Stimulated activated memory B cell treated with anti-CD40 and anti-IgM and Interleukin-4, amounts not matched to agents 10 μg/mL and 1 μg/mL and 100 μg/mL, for 72 hours (primary cell): ENCODE data around the gene KCNJ18.
A peak's percentile ranks its signal among the peaks of the same experiment; 100 is the strongest.
"Not testable (repeated sequence)": the region's sequence is repeated elsewhere in the genome, so short reads cannot be mapped to it uniquely, and the experiment has no call there.

Experiments
- ATAC-seq: fragments of 150-1000 bp; cut with Tn5 transposase; 2 replicates; pipeline ENCODE4 v1.10.0; 2021
- H3K27ac Mint-ChIP-seq: one replicate; pipeline ENCODE4 v1.8.0; 2022; ENCODE audit warnings: mild to moderate bottlenecking, mixed read lengths
- H3K27me3 Mint-ChIP-seq: one replicate; pipeline ENCODE4 v1.8.0; 2022; ENCODE audit warnings: mixed read lengths
- H3K36me3 Mint-ChIP-seq: one replicate; pipeline ENCODE4 v1.8.0; 2022; ENCODE audit warnings: mixed read lengths
- H3K4me1 Mint-ChIP-seq: one replicate; pipeline ENCODE4 v1.8.0; 2022; ENCODE audit warnings: mixed read lengths
- H3K4me3 Mint-ChIP-seq: one replicate; pipeline ENCODE4 v1.8.0; 2022; ENCODE audit warnings: mild to moderate bottlenecking, moderate library complexity, mixed read lengths
- H3K9me3 Mint-ChIP-seq: one replicate; pipeline ENCODE4 v1.8.0; 2022; ENCODE audit warnings: mixed read lengths

The KCNJ18 gene

DNA sequence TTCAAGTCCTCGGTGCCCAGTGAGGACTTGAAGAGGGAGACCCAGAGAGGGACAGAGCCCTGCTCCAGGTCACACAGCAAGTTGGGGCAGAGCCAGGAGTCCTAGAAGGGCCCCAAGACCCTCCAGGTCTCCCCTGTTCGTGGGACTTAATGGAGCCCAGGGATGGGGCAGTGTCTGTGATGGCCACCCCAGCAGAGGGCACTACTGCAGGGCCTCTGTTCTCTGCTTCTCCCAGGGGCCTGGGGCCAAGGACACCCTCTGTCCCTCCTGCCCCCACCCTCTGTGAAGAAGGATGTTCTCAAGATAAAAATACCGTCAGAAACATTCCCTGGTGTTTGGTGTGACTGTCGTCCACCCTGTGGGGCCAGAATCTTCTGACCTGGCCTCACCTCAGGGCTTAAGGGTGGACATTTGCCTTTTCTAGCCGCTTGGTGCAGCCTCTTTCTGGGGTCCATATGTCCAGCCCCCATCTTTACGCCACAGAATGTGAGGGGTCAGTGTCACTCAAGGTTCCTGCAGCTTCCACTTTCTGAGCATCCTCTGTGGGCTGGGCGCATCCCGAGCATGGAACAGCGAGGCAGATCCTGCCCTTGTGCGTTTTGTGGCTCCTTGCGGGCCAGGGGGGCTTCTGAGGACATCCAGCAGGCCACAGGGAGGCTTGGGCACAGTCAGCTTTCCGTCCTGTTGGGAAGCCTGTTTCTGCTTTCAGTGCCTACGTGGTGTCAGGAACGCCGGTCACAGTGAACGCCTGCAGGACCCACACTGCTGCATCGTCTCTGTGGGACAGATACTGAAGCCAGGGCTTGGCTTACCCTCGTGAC lies at the start of gene KCNJ18:
Gene KCNJ18, plus strand, starts transcription at position 641 of the 821 bp plus-strand sequence. CDS start 10,264 bp downstream, outside the sequence.
- not testable (repeated sequence) for ATAC-seq, H3K4me1 Mint-ChIP-seq, H3K36me3 Mint-ChIP-seq, H3K4me3 Mint-ChIP-seq, H3K27ac Mint-ChIP-seq, H3K27me3 Mint-ChIP-seq
- H3K9me3 Mint-ChIP-seq, result peaks cover 14% of the 10 kb centered on the region

DNA sequence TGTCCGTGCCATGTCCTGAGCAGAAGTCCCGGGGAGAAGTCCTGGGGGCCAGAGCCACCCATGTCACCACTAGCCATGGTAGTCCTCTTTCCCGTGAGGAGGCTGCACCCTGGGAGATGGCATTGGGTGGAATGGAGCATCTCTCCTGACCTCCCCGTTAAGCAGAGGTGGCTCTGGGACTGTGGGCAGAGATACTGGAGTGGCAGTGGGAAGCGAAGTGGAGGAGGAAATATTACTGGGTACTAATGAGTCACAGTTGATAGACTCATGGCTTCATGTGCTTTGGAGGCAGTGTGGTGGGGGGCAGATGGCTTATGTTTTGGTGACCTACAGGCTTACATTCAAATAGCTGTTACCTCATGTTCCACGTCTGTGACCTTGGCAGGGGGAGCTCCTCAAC lies 44.2 kb upstream of the KCNJ18 start:
- H3K27ac Mint-ChIP-seq, H3K4me1 Mint-ChIP-seq, H3K9me3 Mint-ChIP-seq, H3K36me3 Mint-ChIP-seq, ATAC-seq, H3K4me3 Mint-ChIP-seq: not testable (repeated sequence)
- peaks cover 27% of the 10 kb centered on the region for H3K27me3 Mint-ChIP-seq

DNA sequence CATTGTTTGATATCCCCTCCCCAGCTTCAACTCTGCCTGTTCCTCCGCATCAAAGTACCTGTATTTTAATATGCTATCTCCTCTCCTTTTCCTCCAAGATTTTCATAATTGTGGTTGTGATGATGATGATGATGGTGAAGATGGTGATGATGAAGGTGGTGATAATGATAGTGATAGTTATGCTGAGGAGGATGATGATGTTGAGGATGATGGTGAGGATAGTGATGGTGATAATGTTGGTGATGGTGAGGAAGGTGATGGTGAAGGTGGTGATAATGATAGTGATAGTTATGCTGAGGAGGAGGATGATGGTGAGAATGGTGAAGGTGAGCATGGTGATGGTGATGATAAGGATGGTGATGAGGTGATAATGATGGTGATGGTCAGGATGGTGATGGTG lies 42.3 kb upstream of the KCNJ18 start:
- H3K27ac Mint-ChIP-seq, H3K4me1 Mint-ChIP-seq, ATAC-seq, H3K36me3 Mint-ChIP-seq, H3K9me3 Mint-ChIP-seq, H3K4me3 Mint-ChIP-seq: not testable (repeated sequence)
- peaks cover 16% of the 10 kb centered on the region for H3K27me3 Mint-ChIP-seq

DNA sequence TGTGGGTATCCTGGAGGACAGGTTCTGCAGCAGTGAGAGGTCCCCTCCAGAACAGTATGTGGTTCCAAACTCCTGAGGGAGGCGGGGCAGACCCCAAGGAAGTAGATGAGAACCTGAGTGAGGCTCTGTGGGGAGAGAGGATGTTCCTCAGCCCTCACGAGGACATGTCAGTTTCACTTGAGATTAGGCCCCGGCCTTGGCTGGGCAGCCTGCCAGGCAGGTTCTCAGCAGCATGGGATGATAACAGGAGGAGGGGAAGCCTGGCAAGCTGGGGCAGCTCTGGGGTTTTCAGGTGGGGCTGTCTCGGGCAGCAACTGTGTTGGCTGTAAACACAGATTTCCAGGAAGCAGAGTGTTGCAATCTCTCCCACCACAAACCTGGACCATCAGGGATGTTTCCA lies 40.3 kb upstream of the KCNJ18 start:
- not testable (repeated sequence) for H3K36me3 Mint-ChIP-seq, H3K27ac Mint-ChIP-seq, H3K4me1 Mint-ChIP-seq, H3K9me3 Mint-ChIP-seq, H3K4me3 Mint-ChIP-seq, ATAC-seq
- peaks cover 16% of the 10 kb centered on the region for H3K27me3 Mint-ChIP-seq

DNA sequence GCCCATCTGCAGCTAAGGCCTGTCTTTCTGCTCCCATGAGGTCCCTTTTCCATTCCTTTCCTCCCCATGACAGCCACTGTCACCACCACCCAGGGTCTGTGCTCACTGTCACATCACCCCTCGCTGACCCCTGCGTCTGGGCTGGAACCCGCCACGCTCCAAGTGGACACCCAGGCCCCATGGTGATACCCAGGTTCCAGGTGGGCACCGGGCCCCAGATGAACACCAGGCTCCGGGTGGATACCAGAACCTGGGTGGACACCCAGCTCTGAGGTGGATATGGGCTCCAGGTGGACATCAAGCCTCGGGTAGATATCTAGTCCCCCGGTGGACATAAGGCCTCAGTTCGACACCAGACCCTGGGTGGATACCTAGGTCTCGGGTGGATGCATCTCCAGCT lies 39.1 kb upstream of the KCNJ18 start:
- not testable (repeated sequence) for H3K27ac Mint-ChIP-seq, ATAC-seq, H3K9me3 Mint-ChIP-seq, H3K36me3 Mint-ChIP-seq, H3K4me1 Mint-ChIP-seq, H3K4me3 Mint-ChIP-seq
- H3K27me3 Mint-ChIP-seq, result peaks cover 11% of the 10 kb centered on the region

DNA sequence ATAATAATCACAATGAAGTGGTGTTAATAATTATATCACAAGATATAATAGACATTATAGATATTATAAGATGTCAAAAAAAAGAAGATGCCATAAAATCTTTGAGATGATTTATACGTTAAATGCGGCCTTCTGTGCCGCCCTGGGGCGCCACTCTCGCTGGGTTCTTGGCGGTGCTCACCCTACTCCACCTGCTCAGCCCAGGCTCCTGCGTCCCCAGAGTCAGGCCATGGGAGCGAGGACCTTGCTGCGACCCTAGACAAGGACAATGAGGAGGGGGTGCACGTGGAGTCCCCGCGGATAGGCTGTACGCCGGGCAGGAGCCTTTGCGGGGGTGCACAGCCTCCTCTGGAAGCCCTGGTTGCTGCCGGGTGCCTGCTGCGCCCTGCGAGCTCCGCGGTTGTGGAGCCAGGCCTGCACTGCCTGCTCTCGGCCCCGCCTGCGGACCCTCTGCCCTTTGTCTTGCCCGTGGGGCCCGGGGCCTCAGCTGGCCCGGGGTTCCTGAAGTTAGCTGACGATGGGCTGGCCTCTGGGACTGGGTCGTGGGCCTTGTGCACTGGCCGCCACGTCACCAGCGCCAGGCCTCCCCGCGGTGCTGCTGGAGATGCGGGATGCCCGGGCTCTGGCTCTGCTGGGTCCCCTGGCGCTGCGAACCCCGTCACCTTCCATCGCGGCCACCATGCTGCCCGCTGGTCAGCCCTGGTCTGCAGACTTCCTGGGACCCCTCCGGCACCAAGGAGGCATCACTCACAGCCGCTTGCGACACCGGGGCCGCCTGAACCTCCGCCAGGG lies 35.6 kb upstream of the KCNJ18 start:
- H3K9me3 Mint-ChIP-seq, H3K36me3 Mint-ChIP-seq: not testable (repeated sequence)

DNA sequence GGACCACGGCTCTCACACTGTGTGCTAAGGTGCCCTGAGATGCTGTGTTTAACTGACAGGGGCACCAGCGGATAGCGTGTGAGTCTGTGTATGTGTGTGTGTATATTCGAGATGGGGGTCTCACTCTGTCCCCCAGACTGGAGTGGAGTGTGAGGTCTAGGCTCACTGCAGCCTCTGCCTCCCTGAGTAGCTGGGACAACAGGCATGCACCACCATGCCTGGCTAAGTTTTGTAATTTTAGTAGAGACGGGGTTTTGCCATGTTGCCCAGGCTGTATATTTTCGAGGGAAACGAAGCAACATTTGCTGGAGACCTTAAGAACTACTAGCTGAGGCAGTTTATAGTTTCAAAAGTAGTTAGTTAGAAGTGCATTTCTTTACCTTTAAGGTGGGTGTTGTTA lies 32.7 kb upstream of the KCNJ18 start:
- not testable (repeated sequence) for ATAC-seq, H3K27ac Mint-ChIP-seq, H3K9me3 Mint-ChIP-seq, H3K27me3 Mint-ChIP-seq, H3K36me3 Mint-ChIP-seq, H3K4me3 Mint-ChIP-seq, H3K4me1 Mint-ChIP-seq

More for the DNA sequence above, 35.6 kb upstream of the KCNJ18 start:
- H3K4me1 Mint-ChIP-seq, H3K27ac Mint-ChIP-seq, ATAC-seq, H3K27me3 Mint-ChIP-seq, H3K4me3 Mint-ChIP-seq: not testable (repeated sequence)

DNA sequence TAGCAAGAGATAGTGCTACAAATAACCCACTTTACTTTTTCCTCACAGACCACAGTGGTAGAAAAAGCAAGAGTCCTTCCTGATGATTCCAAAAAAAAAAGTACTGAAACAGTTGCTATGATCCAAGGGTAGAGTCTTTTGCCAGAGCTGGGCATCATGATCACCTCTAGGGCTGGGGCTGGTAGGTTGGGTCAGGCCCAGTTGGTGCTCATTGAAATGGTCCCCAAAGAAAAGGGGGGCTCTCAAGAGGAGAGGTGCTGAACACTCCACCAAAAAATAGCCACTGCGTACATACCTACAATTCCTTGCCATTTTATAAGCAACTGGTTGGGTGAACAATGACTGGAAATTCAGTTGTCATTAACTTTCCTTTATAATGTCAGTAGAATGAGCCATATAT lies 30.9 kb upstream of the KCNJ18 start:
- H3K4me3 Mint-ChIP-seq, H3K9me3 Mint-ChIP-seq, H3K27me3 Mint-ChIP-seq, H3K4me1 Mint-ChIP-seq, H3K36me3 Mint-ChIP-seq, ATAC-seq, H3K27ac Mint-ChIP-seq: not testable (repeated sequence)

DNA sequence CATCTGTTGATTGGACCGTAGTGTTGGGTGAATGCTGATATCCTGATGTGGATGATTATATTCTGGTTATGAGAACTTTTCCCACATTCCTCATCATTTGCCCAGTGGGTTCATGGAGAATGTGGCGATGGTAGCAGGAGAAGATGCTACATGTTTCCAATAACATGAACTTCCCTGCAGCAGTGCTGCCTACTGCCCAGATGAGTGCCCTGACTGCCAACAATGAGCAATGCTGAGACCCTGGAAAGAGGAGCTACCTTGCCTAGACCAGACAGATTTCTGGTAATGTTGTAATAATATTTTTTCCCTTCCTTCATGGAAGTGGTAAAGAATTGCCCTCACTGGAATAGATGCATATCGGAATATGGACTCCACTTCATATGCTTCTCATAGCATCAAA lies 29.2 kb upstream of the KCNJ18 start:
- not testable (repeated sequence) for H3K4me1 Mint-ChIP-seq, H3K36me3 Mint-ChIP-seq, H3K9me3 Mint-ChIP-seq, H3K4me3 Mint-ChIP-seq, H3K27me3 Mint-ChIP-seq, ATAC-seq, H3K27ac Mint-ChIP-seq

DNA sequence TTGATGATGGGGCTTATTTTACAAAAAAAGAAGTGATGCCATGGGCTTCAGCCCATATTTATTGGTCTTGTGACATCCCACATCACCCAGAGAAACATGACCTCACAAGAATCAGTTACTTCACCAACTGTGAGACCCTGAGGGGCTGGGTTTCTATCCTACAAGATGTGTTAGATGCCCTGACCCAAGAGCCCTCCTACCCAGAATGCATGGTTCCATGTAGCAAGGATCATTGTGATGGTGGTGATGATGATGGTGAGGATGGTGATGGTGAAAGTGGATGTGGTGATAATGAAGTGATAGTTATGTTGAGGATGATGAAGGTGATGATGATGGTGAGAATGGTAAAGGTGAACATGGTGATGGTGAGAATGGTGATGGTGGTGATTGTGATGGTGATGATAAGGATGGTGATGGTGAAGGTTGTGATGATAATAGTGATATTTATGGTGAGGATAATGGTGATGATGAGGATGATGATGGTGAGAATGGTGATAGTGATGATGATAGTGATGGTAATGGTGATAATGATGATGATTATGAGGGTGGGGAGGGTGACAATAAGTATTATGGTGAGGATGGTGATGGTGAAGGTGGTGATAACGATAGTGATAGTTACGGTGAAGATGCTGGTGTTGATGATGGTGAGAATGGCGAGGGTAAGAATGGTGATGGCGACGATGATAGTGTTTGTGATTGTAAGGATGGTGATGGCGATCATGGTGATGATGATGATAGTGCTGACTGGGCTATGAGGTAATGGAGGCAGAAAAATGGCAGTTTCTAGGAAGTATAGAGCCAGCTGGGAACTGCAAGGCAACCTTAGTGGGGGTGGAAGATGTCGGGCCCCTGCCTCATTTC lies 28.5 kb upstream of the KCNJ18 start:
- H3K36me3 Mint-ChIP-seq, H3K27me3 Mint-ChIP-seq, H3K27ac Mint-ChIP-seq, H3K4me1 Mint-ChIP-seq, H3K9me3 Mint-ChIP-seq, H3K4me3 Mint-ChIP-seq: not testable (repeated sequence)
- peak; percentile 71 for ATAC-seq

DNA sequence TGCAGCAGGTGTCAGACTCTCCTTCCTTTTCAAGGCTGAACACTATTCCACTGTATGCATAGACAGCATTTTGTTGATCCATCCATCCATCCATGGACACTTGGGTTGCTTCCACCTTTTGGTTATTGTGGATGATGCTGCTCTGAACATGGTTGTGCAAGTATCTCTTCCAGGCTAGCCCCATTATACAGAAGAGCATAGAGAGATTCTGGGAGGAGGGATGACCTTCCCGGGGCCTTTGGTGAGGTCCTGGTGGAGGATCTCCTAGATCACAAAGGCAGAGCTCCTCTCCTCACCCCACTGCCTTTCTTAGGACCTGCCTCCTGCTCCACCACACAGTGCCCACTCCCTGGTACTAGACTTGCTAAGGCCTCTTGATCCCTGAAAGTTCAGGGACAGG lies 27.2 kb upstream of the KCNJ18 start:
- H3K9me3 Mint-ChIP-seq, H3K36me3 Mint-ChIP-seq, H3K4me1 Mint-ChIP-seq, H3K4me3 Mint-ChIP-seq, ATAC-seq, H3K27ac Mint-ChIP-seq, H3K27me3 Mint-ChIP-seq: not testable (repeated sequence)

DNA sequence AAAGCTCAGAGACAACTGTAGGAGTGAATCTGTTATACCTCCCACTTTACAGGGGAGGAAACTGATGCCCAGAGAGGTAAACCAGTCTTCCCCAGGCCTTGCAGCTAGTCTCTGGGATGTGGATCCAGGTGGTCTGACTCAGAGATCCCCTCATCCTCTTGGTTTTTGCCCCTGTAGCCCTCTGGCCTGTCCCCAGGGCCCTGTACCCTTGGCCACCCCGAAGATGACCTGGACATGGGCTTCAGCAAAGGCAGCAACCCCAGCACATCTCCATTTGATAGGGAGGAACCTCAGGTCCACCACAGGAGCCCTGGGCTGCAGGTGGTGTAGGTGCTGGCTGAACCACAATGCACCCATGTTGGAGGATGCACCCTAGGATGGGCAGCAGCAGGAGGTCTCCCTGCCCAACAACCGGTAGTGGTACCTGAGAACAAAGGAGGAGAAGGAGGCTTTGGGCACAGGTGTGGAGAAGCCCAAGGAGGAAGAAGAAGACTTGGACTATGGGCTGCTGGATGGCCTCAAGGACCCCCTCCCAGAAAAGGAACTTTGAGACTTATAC lies 26.3 kb upstream of the KCNJ18 start:
- ATAC-seq, H3K27me3 Mint-ChIP-seq, H3K27ac Mint-ChIP-seq, H3K36me3 Mint-ChIP-seq, H3K4me3 Mint-ChIP-seq, H3K9me3 Mint-ChIP-seq, H3K4me1 Mint-ChIP-seq: not testable (repeated sequence)

DNA sequence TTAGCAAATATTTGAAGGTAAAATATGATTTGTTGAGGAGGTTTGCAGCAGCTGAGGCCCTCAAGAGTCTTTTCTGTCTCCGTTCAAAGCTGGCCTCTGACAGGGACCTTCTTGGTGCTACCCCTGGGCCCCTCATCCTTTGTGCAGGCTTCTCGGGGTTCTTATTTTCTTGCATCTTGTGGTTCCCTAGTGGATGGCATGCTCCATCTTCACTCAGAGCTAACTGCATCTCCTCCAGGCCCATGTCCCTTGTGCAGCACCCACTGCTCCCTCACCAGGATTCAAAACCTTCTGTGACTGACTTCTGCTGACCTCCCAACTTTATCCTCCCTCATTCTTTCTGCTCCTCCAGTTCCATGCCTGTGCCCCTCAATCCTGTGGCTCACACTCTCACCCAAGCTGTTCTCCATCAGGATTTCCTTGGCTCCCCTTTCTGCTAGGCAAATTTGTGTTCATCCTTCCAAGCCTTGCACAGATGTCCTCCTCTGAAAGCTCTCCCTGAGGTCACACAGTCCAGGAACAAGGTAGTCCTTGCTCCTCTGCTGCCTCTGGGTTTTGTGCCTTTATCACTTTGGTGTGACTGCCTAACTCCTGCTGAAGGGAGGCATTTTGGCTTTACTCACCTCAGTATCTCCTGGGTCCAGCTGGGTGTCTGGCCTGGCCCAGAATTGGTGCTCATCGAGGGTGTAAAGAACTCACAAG lies 25.5 kb upstream of the KCNJ18 start:
- not testable (repeated sequence) for H3K27ac Mint-ChIP-seq, H3K4me1 Mint-ChIP-seq, H3K4me3 Mint-ChIP-seq, ATAC-seq, H3K27me3 Mint-ChIP-seq, H3K9me3 Mint-ChIP-seq, H3K36me3 Mint-ChIP-seq

DNA sequence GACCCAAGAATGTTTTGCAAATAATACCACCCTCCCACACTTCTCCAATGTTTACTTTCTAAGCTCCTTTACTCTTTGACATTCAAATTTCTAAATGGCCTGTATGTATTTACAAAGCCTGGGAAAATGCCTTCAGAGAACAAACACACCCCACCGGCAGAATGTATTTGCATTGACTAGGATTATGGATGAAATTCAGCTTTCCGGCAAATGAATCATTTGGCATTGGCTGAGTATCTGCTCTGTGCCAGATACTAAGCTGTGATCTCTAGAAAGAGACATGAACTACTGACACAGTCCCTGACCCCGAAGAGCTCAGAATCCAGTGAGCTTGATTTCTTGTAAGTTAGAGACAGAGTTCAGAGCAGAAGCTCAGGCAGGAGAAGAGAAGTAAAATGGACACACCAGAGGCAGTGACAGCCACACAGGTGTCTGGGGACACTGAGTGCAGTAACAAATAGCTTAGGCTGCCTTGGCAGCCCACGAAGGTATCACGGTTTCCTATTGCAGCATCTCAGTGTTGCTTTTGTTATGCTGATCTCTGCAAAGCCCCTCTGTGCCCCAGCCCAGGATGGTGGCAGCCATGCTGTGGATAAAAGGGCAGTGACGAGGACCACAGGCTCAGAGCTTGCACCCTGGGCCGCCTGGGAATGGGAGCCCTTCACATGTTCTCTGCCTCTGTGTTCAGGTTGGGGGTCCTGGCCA lies 24.8 kb upstream of the KCNJ18 start:
- not testable (repeated sequence) for H3K4me3 Mint-ChIP-seq, H3K27me3 Mint-ChIP-seq, H3K36me3 Mint-ChIP-seq, H3K9me3 Mint-ChIP-seq, ATAC-seq, H3K4me1 Mint-ChIP-seq, H3K27ac Mint-ChIP-seq
